Measurements from ENCODE around the gene ICAM1. TPM values are rescaled to one million over a fixed set of nuclear protein-coding genes. Genes with fewer than 3 reads are reported as not detected.
A peak's percentile ranks its signal among the peaks of the same experiment; 100 is the strongest.

Gene ICAM1
- total and polyA plus RNA-seq, 2 of the 13 experiments (the other 11 are each of a cell fraction or from before 2014, with no cell fraction given), result 37.9 to 98.4 TPM

DNA sequence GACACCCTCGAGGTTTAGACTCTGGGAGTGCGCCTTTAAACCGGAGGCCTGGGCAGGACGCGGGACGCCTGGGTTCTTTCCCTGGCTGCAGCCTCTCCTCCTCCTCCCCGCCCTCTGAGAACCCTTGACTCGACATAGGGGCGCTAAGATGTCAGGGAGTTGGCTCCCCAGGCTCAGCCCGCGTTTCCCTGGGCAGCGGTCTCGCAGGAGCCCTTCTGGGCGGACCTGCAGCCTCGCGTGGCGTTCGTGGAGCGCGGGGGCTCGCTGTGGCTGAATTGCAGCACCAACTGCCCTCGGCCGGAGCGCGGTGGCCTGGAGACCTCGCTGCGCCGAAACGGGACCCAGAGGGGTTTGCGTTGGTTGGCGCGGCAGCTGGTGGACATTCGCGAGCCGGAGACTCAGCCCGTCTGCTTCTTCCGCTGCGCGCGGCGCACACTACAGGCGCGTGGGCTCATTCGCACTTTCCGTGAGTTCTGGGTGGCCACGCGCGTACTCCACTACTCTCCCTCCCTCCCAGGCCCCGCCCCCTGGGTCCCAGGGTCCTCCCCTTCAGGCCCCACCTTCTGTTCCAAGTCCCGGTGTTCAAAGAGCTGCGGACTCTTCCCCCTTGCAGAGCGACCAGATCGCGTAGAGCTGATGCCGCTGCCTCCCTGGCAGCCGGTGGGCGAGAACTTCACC is 20.1 kb downstream of the ICAM1 start:
- Histone ChIP-seq H3K36me3 (replicated peaks in 1 of 2; ENCODE audit: control insufficient read depth in 1 of 2, insufficient read depth in 2 of 2, low read length in 2 of 2) (no peaks in the 10 kb centered on the region; a peak in 2 of 5 replicates), H3K9ac (ENCODE audit: insufficient read depth, low read depth, low read length) (0 out of 2 replicates have a peak overlapping the region, but pooled peaks have one; percentile 31), H3K27me3 (ENCODE audit: control insufficient read depth in 1 of 2, insufficient read depth in 2 of 2, low read length in 2 of 2) (peaks cover 0 to 20% of the 10 kb centered on the region in 2 experiments; a peak in 3 of 5 replicates), H3K9me3 (ENCODE audit: low read length) (no peaks in the 10 kb centered on the region), H2AFZ (ENCODE audit: low read length) (no peak overlapping the region), H3K79me2 (ENCODE audit: insufficient read depth, low read length) (no peaks in the 10 kb centered on the region), H3K4me3 (replicated peaks in 1 of 3; ENCODE audit: insufficient read depth in 1 of 3, low read depth in 2 of 3, low read length in 3 of 3) (peak overlapping the region; percentile 52 to 79 (median 62)), H4K20me1 (ENCODE audit: insufficient read depth, low read length) (no peaks in the 10 kb centered on the region), H3K27ac (ENCODE audit: extremely low read length, insufficient read depth, low read length) (no peak overlapping the region), H3K4me2 (ENCODE audit: low read depth, low read length) (peak overlapping the region; percentile 97), H3K4me1 (ENCODE audit: insufficient read depth, low read length) (peaks cover 75% of the 10 kb centered on the region)
- POLR2A ChIA-PET, result interaction anchor here (0.6 to 7.3 kb wide), 7 partner anchors 11 to 98 kb away, joined by 3 to 149 read pairs (median 4); partner anchors contain the start of genes ICAM1, RAVER1 and TYK2
- DNase-seq (ENCODE audit: low spot score) (peak; percentile 43), ATAC-seq (peak; percentile 16), FAIRE-seq (peak; percentile 42)
- under 1% methylated on average over 15 of the region's 57 CpGs for WGBS (ENCODE audit: low lambda C conversion rate)
- BruUV-seq (replicated peaks), result no TSS peak
- in situ Hi-C loops (cut with HindIII; ENCODE audit: extremely low pct_ligation_motif_present, low pct_unique_long_range_greater_than_20kb), result no loop called here
- CTCF ChIA-PET (ENCODE audit: low intra/inter-chr PET ratio, low total read pairs), result no interaction called here
- intact Hi-C loops (cut with micrococcal nuclease; ENCODE audit: unreplicated experiment), result no loop called here
- TF ChIP-seq, protein P1, sequence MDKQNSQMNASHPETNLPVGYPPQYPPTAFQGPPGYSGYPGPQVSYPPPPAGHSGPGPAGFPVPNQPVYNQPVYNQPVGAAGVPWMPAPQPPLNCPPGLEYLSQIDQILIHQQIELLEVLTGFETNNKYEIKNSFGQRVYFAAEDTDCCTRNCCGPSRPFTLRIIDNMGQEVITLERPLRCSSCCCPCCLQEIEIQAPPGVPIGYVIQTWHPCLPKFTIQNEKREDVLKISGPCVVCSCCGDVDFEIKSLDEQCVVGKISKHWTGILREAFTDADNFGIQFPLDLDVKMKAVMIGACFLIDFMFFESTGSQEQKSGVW (CRISPR knock-in tag; IDR thresholded peaks at IDR 0.05; ENCODE audit: borderline replicate concordance), result no peak
- TF ChIP-seq, protein P2, sequence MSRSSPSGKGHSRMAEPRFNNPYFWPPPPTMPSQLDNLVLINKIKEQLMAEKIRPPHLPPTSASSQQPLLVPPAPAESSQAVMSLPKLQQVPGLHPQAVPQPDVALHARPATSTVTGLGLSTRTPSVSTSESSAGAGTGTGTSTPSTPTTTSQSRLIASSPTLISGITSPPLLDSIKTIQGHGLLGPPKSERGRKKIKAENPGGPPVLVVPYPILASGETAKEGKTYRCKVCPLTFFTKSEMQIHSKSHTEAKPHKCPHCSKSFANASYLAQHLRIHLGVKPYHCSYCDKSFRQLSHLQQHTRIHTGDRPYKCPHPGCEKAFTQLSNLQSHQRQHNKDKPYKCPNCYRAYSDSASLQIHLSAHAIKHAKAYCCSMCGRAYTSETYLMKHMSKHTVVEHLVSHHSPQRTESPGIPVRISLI (CRISPR knock-in tag; IDR thresholded peaks at IDR 0.05; ENCODE audit: borderline replicate concordance), result no peak
- TF ChIP-seq ZNF430 (CRISPR knock-in tag; IDR thresholded peaks at IDR 0.05) (no peak), TAF1 (CRISPR knock-in tag; IDR thresholded peaks at IDR 0.05) (peak; percentile 39; the same call in 1 of the 2 replicates), RFX1 (IDR thresholded peaks at IDR 0.05) (no peak), ZBTB20 (CRISPR knock-in tag; IDR thresholded peaks at IDR 0.05; ENCODE audit: borderline replicate concordance, low read depth) (no peak), ZNF180 (CRISPR knock-in tag; IDR thresholded peaks at IDR 0.05; ENCODE audit: borderline replicate concordance, low read depth) (peak; percentile 35; the same call in 1 of the 2 replicates), KLF6 (CRISPR knock-in tag; IDR thresholded peaks at IDR 0.05) (0 out of 2 replicates have a peak, but pooled peaks have one; percentile 65), ZNF446 (CRISPR knock-in tag; IDR thresholded peaks at IDR 0.05) (no peak), NFKB2 (CRISPR knock-in tag; IDR thresholded peaks at IDR 0.05; ENCODE audit: borderline replicate concordance) (0 out of 2 replicates have a peak, but pooled peaks have one; percentile 45), ZFP82 (CRISPR knock-in tag; IDR thresholded peaks at IDR 0.05; ENCODE audit: borderline replicate concordance) (no peak), ZSCAN25 (CRISPR knock-in tag; IDR thresholded peaks at IDR 0.05) (0 out of 2 replicates have a peak, but pooled peaks have one; percentile 20), NKX3-1 (CRISPR knock-in tag; IDR thresholded peaks at IDR 0.05) (no peak), ZNF337 (CRISPR knock-in tag; IDR thresholded peaks at IDR 0.05; ENCODE audit: borderline replicate concordance, low read depth) (no peak), JARID2 (CRISPR knock-in tag; IDR thresholded peaks at IDR 0.05; ENCODE audit: insufficient replicate concordance) (no peak), POGZ (CRISPR knock-in tag; IDR thresholded peaks at IDR 0.05) (no peak; the same call in 1 of the 2 replicates)
- TF ChIP-seq, protein P3, sequence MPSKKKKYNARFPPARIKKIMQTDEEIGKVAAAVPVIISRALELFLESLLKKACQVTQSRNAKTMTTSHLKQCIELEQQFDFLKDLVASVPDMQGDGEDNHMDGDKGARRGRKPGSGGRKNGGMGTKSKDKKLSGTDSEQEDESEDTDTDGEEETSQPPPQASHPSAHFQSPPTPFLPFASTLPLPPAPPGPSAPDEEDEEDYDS (CRISPR knock-in tag; IDR thresholded peaks at IDR 0.05), result 0 out of 2 replicates have a peak, but pooled peaks have one; percentile 40
- TF ChIP-seq, protein P4, sequence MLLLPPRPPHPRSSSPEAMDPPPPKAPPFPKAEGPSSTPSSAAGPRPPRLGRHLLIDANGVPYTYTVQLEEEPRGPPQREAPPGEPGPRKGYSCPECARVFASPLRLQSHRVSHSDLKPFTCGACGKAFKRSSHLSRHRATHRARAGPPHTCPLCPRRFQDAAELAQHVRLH (CRISPR knock-in tag; IDR thresholded peaks at IDR 0.05; ENCODE audit: borderline replicate concordance, low read depth), result peak; percentile 60; the same call in 1 of the 2 replicates
- TF ChIP-seq, protein P5, sequence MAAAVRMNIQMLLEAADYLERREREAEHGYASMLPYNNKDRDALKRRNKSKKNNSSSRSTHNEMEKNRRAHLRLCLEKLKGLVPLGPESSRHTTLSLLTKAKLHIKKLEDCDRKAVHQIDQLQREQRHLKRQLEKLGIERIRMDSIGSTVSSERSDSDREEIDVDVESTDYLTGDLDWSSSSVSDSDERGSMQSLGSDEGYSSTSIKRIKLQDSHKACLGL (CRISPR knock-in tag; IDR thresholded peaks at IDR 0.05), result peak; percentile 34; the same call in 1 of the 2 replicates
- TF ChIP-seq, protein P6, sequence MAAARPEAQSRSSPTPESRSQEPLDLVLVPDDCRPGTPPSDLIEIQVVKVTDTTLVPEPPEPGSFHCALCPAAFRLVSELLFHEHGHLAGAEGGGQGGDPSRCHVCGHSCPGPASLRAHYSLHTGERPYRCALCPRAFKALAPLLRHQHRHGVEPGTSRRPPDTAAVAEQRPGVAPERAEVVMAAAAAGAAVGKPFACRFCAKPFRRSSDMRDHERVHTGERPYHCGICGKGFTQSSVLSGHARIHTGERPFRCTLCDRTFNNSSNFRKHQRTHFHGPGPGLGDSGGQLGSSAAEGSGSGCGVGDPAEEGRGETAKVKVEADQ (CRISPR knock-in tag; IDR thresholded peaks at IDR 0.05; ENCODE audit: borderline replicate concordance), result 0 out of 2 replicates have a peak, but pooled peaks have one; percentile 28

All from HepG2 (cell line).